Peyer's patch (tissue), 4 donors: ENCODE measurements around the gene STUB1. TPM values are rescaled to one million over a fixed set of nuclear protein-coding genes. Genes with fewer than 3 reads are reported as not detected.
A peak's percentile ranks its signal among the peaks of the same experiment; 100 is the strongest.

Experiments
- DNase-seq, 3 donors: peaks; one replicate each; pipeline ENCODE4 v3.0.0-alpha.2; 2017 to 2019
- H3K27ac ChIP-seq, 4 donors: fragments of 200-600 bp; sonication (generic); one replicate each; pipeline ENCODE4 v1.5.1; 2016 to 2019
- H3K27me3 ChIP-seq, 2 donors: fragments of 200-600 bp; sonication (generic); one replicate each; pipeline ENCODE4 v1.5.1; 2019
- H3K36me3 ChIP-seq, 3 donors: fragments of 200-600 bp; sonication (generic); one replicate each; pipeline ENCODE4 v1.5.1; 2016 to 2019
- H3K4me1 ChIP-seq, 4 donors: fragments of 200-600 bp; sonication (generic); one replicate each; pipeline ENCODE4 v1.5.1; 2016 to 2019
- H3K4me3 ChIP-seq, 4 donors: fragments of 200-600 bp; sonication (generic); 1 replicate in 3 of 4; 2 replicates in 1 of 4; pipeline ENCODE4 v1.5.1; 2016 to 2019; ENCODE audit warnings: mild to moderate bottlenecking in 1 of 4
- H3K9me3 ChIP-seq, 4 donors: fragments of 200-600 bp; sonication (generic); one replicate each; pipeline ENCODE4 v1.5.1; 2016 to 2019; ENCODE audit warnings: mild to moderate bottlenecking in 1 of 4
- POLR2A ChIP-seq, 2 donors: fragments of 450-650 bp; IDR thresholded peaks; one replicate each; pipeline ENCODE4 v1.5.1; 2017; ENCODE audit warnings: antibody characterized with exemption in 2 of 2, mild to moderate bottlenecking in 2 of 2, moderate library complexity in 2 of 2
- total RNA-seq, 4 donors: library from RNA; depleted of rRNA; stranded (reverse); fragments of >200 nt; gene quantifications; one replicate each; pipeline ENCODE4 v1.1.0, GENCODE V29; 2016
- TF ChIP-seq, protein P1 (sequence below), 6 experiments: fragments of 450-650 bp in 4 of 6; fragments of 200-600 bp in 2 of 6; sonication (generic) in 1 of 6; IDR thresholded peaks; one replicate each; pipeline ENCODE4 v1.5.1; 2017 to 2019; ENCODE audit warnings: antibody characterized with exemption in 6 of 6, mild to moderate bottlenecking in 3 of 6, moderate library complexity in 1 of 6

Gene STUB1
- total RNA-seq, 4 donors from 2014 or later = 96.0 to 291 (median 107) TPM

DNA sequence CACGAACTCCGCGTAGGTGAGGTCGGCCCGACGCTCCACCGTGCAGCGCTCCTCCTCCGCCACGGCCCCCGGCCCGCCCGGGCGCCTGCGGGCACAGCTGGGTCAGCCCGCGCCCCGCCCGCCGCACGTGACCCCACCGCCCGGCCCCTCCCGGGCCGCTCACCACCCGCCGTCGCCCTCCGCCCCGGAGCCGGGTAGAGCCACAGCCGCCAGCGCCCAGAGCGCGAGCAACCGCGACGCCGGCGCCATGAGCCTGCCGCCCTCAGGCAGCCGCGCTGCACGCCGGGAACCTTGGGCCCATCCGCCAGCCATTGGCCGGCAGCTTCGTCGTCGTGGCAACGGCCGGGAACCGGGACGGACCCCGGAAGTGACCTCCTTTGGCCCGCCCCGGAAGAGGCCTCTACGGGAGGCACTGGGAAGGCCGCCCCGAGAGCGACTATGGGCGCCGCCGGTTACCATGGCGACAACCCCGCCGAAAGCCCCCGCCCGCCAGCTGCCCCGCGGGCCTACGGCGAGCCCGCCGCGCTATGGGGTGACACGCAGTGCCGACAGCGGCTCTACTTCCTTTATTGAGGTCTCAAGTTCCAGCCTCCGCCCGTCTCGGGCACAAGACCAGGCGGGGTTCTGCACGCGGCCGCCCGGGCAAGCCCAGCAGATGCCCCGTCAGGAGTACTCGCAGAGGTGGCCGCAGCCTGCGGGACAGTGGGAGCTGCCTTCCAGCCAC lies 4.0 kb downstream of the STUB1 start, which contains the start of gene JMJD8:
JMJD8 (minus strand) TSS at position 264 of the 724 bp plus-strand sequence; CDS start at position 249, 15 bp downstream.
- Histone ChIP-seq H3K4me3 (peak within 1 kb of the TSS; percentile 58 to 83 (median 72)), H3K36me3 (peaks cover 0 to 32% (median 0%) of the 10 kb centered on the region in 3 donors), H3K27me3 (no peaks in the 10 kb centered on the region), H3K9me3 (no peaks in the 10 kb centered on the region), H3K27ac (peak within 1 kb of the TSS; percentile 55 to 85 (median 68)), H3K4me1 (peaks cover 0 to 50% (median 30%) of the 10 kb centered on the region in 4 donors)
- DNase-seq = peak; percentile 96 to 99 (median 99)
- peak; percentile 40 to 42 for TF ChIP-seq POLR2A (IDR thresholded peaks at IDR 0.05)
- TF ChIP-seq, protein P1, sequence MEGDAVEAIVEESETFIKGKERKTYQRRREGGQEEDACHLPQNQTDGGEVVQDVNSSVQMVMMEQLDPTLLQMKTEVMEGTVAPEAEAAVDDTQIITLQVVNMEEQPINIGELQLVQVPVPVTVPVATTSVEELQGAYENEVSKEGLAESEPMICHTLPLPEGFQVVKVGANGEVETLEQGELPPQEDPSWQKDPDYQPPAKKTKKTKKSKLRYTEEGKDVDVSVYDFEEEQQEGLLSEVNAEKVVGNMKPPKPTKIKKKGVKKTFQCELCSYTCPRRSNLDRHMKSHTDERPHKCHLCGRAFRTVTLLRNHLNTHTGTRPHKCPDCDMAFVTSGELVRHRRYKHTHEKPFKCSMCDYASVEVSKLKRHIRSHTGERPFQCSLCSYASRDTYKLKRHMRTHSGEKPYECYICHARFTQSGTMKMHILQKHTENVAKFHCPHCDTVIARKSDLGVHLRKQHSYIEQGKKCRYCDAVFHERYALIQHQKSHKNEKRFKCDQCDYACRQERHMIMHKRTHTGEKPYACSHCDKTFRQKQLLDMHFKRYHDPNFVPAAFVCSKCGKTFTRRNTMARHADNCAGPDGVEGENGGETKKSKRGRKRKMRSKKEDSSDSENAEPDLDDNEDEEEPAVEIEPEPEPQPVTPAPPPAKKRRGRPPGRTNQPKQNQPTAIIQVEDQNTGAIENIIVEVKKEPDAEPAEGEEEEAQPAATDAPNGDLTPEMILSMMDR (IDR thresholded peaks at IDR 0.05) = no peak

DNA sequence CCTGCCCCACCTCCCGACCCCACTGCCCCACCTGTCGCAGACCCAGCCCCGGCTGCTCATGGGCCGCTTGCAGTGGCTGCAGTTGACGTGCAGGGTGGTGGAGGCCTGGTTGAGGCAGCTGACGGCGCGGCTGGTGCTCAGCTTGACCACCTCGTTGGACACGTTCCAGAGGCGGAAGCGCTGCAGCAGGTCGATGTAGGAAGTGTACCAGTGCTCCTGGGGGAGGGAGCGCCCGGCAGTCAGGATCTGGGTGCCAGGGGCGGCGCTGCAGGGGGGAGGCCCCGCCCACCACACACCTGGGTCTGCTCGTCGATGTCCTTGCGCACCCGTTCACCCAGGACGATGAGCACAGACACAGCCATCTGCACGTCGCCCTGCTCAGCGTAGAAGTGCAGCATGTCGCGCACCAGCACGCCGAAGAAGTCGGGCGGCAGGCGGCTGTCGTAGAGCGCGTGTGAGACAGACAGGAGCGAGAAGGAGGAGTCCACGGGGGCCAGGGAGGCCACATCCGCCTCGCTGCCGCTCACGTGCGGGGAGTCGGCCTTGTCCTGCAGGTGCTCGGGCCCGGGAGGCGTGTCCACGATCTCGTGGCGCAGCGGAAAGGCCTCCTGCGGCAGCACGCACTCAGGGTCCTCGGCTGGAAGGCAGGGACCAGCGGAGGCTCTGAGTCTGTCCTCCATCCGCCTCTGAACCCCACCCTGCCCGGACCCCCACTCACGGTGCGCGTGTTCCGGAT lies 4.9 kb downstream of the STUB1 start:
- TF ChIP-seq, protein P1 (IDR thresholded peaks at IDR 0.05) = no peak
- TF ChIP-seq POLR2A (IDR thresholded peaks at IDR 0.05) = no peak
- H3K4me1 ChIP-seq = peaks cover 0 to 52% (median 34%) of the 10 kb centered on the region in 4 donors
- H3K9me3 ChIP-seq = no peaks in the 10 kb centered on the region
- H3K27me3 ChIP-seq = no peaks in the 10 kb centered on the region
- H3K27ac ChIP-seq = peak overlapping the region in 3 of 4 donors; percentile 55 to 85 (median 75)
- DNase-seq = no peak
- peaks cover 0 to 32% (median 0%) of the 10 kb centered on the region in 3 donors for H3K36me3 ChIP-seq
- peak overlapping the region; percentile 58 to 83 (median 72) for H3K4me3 ChIP-seq

DNA sequence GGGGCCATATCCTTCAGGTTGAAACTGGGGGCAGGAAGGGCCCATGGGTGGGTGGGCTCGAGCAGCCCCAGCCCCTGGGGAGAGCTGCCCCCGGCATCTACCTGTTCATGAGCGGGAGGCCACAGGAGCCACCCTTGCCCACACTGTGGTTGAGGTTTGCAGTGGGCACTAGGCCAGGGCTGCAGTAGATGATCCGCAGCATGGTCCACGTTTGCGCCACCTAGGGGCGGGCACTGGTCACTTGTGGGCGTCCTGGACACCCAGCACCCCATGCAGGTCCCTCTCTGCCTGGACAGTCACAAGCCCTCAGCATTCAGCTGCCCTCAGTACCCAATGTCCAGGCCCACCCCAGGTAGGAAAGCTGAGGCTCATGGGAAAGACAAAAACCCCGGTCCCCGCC lies 5.8 kb downstream of the STUB1 start:
- H3K4me3 ChIP-seq = no peak overlapping the region
- peak in 2 of 3 donors; percentile 70 to 78 for DNase-seq
- no peaks in the 10 kb centered on the region for H3K9me3 ChIP-seq
- peaks cover 0 to 50% (median 32%) of the 10 kb centered on the region in 4 donors for H3K4me1 ChIP-seq
- H3K36me3 ChIP-seq = peaks cover 0 to 32% (median 0%) of the 10 kb centered on the region in 3 donors
- TF ChIP-seq, protein P1 (IDR thresholded peaks at IDR 0.05) = peak in 3 of 6 experiments; percentile 30 to 57 (median 37)
- no peak for TF ChIP-seq POLR2A (IDR thresholded peaks at IDR 0.05)
- H3K27me3 ChIP-seq = no peaks in the 10 kb centered on the region
- H3K27ac ChIP-seq = no peak overlapping the region

DNA sequence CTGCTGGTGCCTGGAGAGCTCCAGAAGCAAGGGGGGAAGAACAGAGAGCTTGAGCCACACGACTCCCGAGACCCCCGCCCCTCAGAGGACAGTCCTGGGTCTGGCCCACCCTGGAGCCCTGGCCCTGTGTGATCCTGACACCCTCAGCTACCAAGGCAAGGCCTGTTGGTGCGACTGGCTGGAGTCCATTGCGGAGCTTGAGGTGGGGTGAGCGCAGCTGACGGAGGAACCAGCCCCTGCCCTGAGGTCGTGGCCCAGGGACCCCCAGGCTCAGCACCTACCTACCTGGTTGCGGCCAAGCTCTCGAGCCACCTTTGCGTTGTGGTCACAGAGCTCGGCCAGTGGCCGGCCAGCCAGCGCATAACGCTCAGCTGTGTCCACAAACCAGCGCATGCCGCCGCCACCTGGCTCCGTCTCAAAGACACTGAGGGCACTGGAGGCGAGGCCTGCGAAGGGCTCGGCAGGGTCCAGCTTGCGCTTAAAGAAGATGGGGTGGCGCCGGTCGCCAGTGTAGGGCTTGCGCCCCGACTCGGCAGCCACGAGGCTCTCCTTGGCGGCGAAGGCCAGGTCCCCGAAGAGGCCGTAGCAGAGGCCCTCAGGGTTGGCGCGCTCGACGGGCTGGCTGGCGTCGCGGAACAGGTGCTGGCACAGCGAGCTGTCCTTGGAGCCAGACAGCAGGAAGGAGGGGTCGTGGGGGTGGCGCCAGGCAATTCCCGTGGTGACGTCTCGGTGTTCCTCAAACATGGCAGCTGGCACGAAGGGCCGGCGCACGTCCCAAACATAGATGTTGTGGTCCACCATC lies 6.5 kb downstream of the STUB1 start:
- no peak for DNase-seq
- H3K4me3 ChIP-seq = no peak overlapping the region
- H3K36me3 ChIP-seq = peaks cover 0 to 28% (median 0%) of the 10 kb centered on the region in 3 donors
- H3K27me3 ChIP-seq = no peaks in the 10 kb centered on the region
- peaks cover 0 to 43% (median 25%) of the 10 kb centered on the region in 4 donors for H3K4me1 ChIP-seq
- H3K27ac ChIP-seq = no peak overlapping the region
- no peaks in the 10 kb centered on the region for H3K9me3 ChIP-seq
- no peak for TF ChIP-seq POLR2A (IDR thresholded peaks at IDR 0.05)
- TF ChIP-seq, protein P1 (IDR thresholded peaks at IDR 0.05) = no peak

DNA sequence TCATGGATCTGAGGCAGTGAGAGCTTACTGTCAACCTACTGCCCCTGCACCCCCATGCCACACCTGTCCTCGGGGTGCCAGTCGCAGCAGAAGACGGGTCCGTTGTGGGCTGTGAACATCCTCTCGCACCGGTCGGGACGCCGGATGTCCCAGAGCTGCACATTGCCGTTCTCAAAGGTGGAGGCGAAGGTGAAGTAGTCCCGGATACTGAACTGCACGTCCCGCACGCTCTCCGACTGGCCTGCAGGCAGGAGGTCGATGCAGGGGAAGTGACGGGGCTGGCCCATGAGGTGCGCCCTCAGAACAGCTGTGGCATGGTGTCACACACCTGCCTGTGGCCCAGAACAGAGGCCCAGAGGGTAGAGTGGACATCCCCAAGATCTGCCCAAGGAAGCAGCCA lies 7.3 kb downstream of the STUB1 start:
- peaks cover 0 to 35% (median 24%) of the 10 kb centered on the region in 4 donors for H3K4me1 ChIP-seq
- no peak for DNase-seq
- TF ChIP-seq, protein P1 (IDR thresholded peaks at IDR 0.05) = no peak
- TF ChIP-seq POLR2A (IDR thresholded peaks at IDR 0.05) = no peak

More for the DNA sequence above, 7.3 kb downstream of the STUB1 start:
- Histone ChIP-seq H3K4me3 (no peak overlapping the region), H3K27ac (no peak overlapping the region), H3K27me3 (no peaks in the 10 kb centered on the region), H3K9me3 (no peaks in the 10 kb centered on the region), H3K36me3 (peaks cover 0 to 20% (median 0%) of the 10 kb centered on the region in 3 donors)
